Tibial nerve (tissue), 4 donors: ENCODE measurements around the gene ETF1.

Source experiments
- CTCF ChIP-seq, 5 experiments: fragments of 200-600 bp in 3 of 5; fragments of 450-650 bp in 2 of 5; sonication (generic) in 3 of 5; IDR thresholded peaks; one replicate each; pipeline ENCODE4 v1.5.1; 2016 to 2019; ENCODE audit warnings: antibody characterized with exemption in 5 of 5, mild to moderate bottlenecking in 3 of 5, moderate library complexity in 2 of 5
- EP300 ChIP-seq, 2 donors: sonication (generic); formaldehyde crosslinking; IDR thresholded peaks; one replicate each; pipeline ENCODE4 v1.6.1; 2017; ENCODE audit warnings: antibody characterized with exemption in 2 of 2, mild to moderate bottlenecking in 1 of 2
- POLR2A ChIP-seq, 2 donors: fragments of 450-650 bp; IDR thresholded peaks; one replicate each; pipeline ENCODE4 v1.6.1; 2017; ENCODE audit warnings: antibody characterized with exemption in 2 of 2, mild to moderate bottlenecking in 2 of 2, moderate library complexity in 2 of 2

- no peak for TF ChIP-seq CTCF (IDR thresholded peaks at IDR 0.05)
- no peak for TF ChIP-seq POLR2A (IDR thresholded peaks at IDR 0.05)
- no peak for TF ChIP-seq EP300 (IDR thresholded peaks at IDR 0.05)
Measured at GRCh38 chr5:138577452-138577851, 34.4 kb upstream of the ETF1 start.
